22Rv1 (cell line): Measurements from ENCODE around the gene ADGRA3.

Experiments used
- ZFX ChIP-seq: fragments of 450-650 bp; IDR thresholded peaks from 2 replicates; pipeline ENCODE4 v1.6.1; 2017; ENCODE audit warnings: antibody characterized with exemption, borderline replicate concordance
- TF ChIP-seq, protein P1 (sequence below): fragments of 450-650 bp; IDR thresholded peaks from 2 replicates; pipeline ENCODE4 v1.5.1; 2017; ENCODE audit warnings: mild to moderate bottlenecking

DNA sequence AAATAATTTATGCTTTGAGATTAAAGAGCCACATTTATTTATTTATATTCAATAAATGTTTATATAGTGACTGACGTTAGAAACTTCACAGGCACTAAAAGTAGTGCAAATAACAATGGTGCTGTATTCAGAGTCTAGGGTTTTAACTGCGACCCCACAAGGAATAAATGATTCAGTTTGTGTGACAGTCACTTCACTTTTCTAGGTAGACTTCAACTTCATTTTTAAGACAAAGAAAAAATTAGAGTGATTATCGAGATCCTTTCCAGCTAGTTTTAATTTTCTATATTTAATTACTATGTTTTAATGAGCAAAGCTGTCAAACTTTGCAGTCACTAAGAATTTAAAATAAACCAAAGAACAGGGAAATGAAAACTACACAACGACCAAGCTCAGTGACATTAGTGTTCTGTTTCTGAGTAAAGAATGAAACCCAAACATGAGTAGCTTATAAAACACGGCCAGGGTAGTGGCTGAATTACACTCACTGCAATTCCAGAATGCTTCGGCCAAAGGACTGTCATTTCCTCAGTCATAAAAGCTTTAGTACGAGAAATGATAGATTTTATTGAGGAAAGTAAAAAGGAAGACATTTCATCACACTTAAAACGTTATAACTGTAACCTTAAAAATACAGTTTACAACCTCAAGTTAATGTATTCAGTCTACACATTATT is 38.6 kb downstream of the ADGRA3 start:
- TF ChIP-seq, protein P1, sequence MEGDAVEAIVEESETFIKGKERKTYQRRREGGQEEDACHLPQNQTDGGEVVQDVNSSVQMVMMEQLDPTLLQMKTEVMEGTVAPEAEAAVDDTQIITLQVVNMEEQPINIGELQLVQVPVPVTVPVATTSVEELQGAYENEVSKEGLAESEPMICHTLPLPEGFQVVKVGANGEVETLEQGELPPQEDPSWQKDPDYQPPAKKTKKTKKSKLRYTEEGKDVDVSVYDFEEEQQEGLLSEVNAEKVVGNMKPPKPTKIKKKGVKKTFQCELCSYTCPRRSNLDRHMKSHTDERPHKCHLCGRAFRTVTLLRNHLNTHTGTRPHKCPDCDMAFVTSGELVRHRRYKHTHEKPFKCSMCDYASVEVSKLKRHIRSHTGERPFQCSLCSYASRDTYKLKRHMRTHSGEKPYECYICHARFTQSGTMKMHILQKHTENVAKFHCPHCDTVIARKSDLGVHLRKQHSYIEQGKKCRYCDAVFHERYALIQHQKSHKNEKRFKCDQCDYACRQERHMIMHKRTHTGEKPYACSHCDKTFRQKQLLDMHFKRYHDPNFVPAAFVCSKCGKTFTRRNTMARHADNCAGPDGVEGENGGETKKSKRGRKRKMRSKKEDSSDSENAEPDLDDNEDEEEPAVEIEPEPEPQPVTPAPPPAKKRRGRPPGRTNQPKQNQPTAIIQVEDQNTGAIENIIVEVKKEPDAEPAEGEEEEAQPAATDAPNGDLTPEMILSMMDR = no peak
- TF ChIP-seq ZFX = no peak
